ENCODE measurements around the gene ZNF438.
"Not testable (repeated sequence)": the region's sequence is repeated elsewhere in the genome, so short reads cannot be mapped to it uniquely, and the experiment has no call there.

The ZNF438 gene

GRCh38 chr10:31042670-31043069, 11.0 kb upstream of the ZNF438 start:
- DNase-seq, result no peak

GRCh38 chr10:31041011-31041410, 9.3 kb upstream of the ZNF438 start:
- DNase-seq, result no peak

- DNase-seq, result not testable (repeated sequence)
These were observed 7.3 kb upstream of the ZNF438 start for GRCh38 chr10:31039006-31039405.

- no peak for DNase-seq
These were observed 6.1 kb upstream of the ZNF438 start for GRCh38 chr10:31037749-31038148.

GRCh38 chr10:31036209-31036608, 4.5 kb upstream of the ZNF438 start:
- no peak for DNase-seq

GRCh38 chr10:31035266-31035798, 3.7 kb upstream of the ZNF438 start:
- no peak for DNase-seq

GRCh38 chr10:31034098-31034909, 2.6 kb upstream of the ZNF438 start:
- no peak for DNase-seq

- DNase-seq, result peak in 1 of 56 donors; percentile 5
These were observed 1.5 kb upstream of the ZNF438 start for GRCh38 chr10:31033147-31033546.

- DNase-seq, result peak; percentile 57 to 97 (median 91)
These were observed 830 bp upstream of the ZNF438 start for GRCh38 chr10:31032258-31033132.

GRCh38 chr10:31031205-31031557, 484 bp downstream of the ZNF438 start:
- DNase-seq, result peak in 2 of 56 donors; percentile 39 to 51

GRCh38 chr10:31030800-31031199, 865 bp downstream of the ZNF438 start:
- peak in 1 of 56 donors; percentile 35 for DNase-seq

GRCh38 chr10:31030260-31030659, 1.4 kb downstream of the ZNF438 start:
- no peak for DNase-seq

- DNase-seq, result no peak
These were observed 3.6 kb downstream of the ZNF438 start for GRCh38 chr10:31028081-31028480.

- DNase-seq, result not testable (repeated sequence)
These were observed 5.4 kb downstream of the ZNF438 start for GRCh38 chr10:31026279-31026678.

- no peak for DNase-seq
These were observed 6.5 kb downstream of the ZNF438 start for GRCh38 chr10:31025142-31025541.

- no peak for DNase-seq
These were observed 8.1 kb downstream of the ZNF438 start for GRCh38 chr10:31023558-31023957.

- DNase-seq, result peak in 4 of 56 donors; percentile 0 to 25 (median 18)
These were observed 11.5 kb downstream of the ZNF438 start for GRCh38 chr10:31020209-31020608.

- DNase-seq, result no peak
These were observed 12.7 kb downstream of the ZNF438 start for GRCh38 chr10:31018962-31019361.

- no peak for DNase-seq
These were observed 13.3 kb downstream of the ZNF438 start for GRCh38 chr10:31018356-31018750.

- no peak for DNase-seq
These were observed 13.9 kb downstream of the ZNF438 start for GRCh38 chr10:31017534-31018355.

GRCh38 chr10:31014161-31014875, 17.3 kb downstream of the ZNF438 start:
- DNase-seq, result no peak
